Astrocyte of the cerebellum (primary cell): ENCODE results near the gene UQCRC1.

Source experiments
- DNase-seq: peaks from one replicate; pipeline ENCODE4 v3.0.0-alpha.2; 2011; ENCODE audit warnings: low read depth
- H3K4me3 ChIP-seq: 2 replicates; pipeline ENCODE4 v1.5.1; 2011; ENCODE audit warnings: mild to moderate bottlenecking, low read depth, low read length, moderate library complexity
- CTCF ChIP-seq: IDR thresholded peaks from 2 replicates; pipeline ENCODE4 v1.5.1; 2012; ENCODE audit warnings: low read length, low read depth, moderate library complexity, mild to moderate bottlenecking; ENCODE audit errors: missing control alignments
- in situ Hi-C: cut with HindIII; loops from 2 replicates; pipeline ENCODE4 v1.10.0; 2017; ENCODE audit warnings: low sequenced_read_pairs

UQCRC1 gene

GRCh38 chr3:48595526-48596121 lies 13.8 kb downstream of the UQCRC1 start:
- in situ Hi-C loops, result no loop called here
- DNase-seq, result peak; percentile 15
- no peak for TF ChIP-seq CTCF
- peak overlapping the region; percentile 35 for H3K4me3 ChIP-seq

- TF ChIP-seq CTCF, result no peak
- DNase-seq, result no peak
- peak within 1 kb of the TSS; percentile 35 for H3K4me3 ChIP-seq
- in situ Hi-C loops, result no loop called here
These were observed 14.3 kb downstream of the UQCRC1 start, which contains the start of gene COL7A1 for GRCh38 chr3:48595075-48595525. Gene COL7A1, minus strand, starts transcription at chr3:48595329. Its CDS starts 170 bp downstream, at chr3:48595159.

GRCh38 chr3:48594417-48595049 lies 14.9 kb downstream of the UQCRC1 start:
- peak overlapping the region; percentile 35 for H3K4me3 ChIP-seq
- no peak for DNase-seq
- in situ Hi-C loops, result no loop called here

GRCh38 chr3:48593337-48593736 lies 16.1 kb downstream of the UQCRC1 start:
- H3K4me3 ChIP-seq, result no peak overlapping the region
- in situ Hi-C loops, result no loop called here
- no peak for DNase-seq
- TF ChIP-seq CTCF, result no peak

More at GRCh38 chr3:48594417-48595049, 14.9 kb downstream of the UQCRC1 start:
- TF ChIP-seq CTCF, result no peak

GRCh38 chr3:48592519-48593087 lies 16.8 kb downstream of the UQCRC1 start:
- no peak for TF ChIP-seq CTCF
- no peak for DNase-seq
- in situ Hi-C loops, result no loop called here
- H3K4me3 ChIP-seq, result no peak overlapping the region

- DNase-seq, result no peak
- no peak for TF ChIP-seq CTCF
- in situ Hi-C loops, result no loop called here
- H3K4me3 ChIP-seq, result no peak overlapping the region
These were observed 17.4 kb downstream of the UQCRC1 start for GRCh38 chr3:48591886-48592518.
